ENCODE data around the gene ENO4. TPM values are rescaled to one million over a fixed set of nuclear protein-coding genes. Genes with fewer than 3 reads are reported as not detected.

ENO4 gene
- total RNA-seq, 4 donors from 2014 or later, result 0.17 to 1.1 (median 0.29) TPM; not detected in 1

- Histone ChIP-seq H3K4me3 (no peak overlapping the region), H3K4me1 (no peaks in the 10 kb centered on the region), H3K9me3 (no peaks in the 10 kb centered on the region), H3K27ac (replicated peaks in 1 of 4) (no peak overlapping the region), H3K36me3 (no peaks in the 10 kb centered on the region), H3K27me3 (no peaks in the 10 kb centered on the region)
- TF ChIP-seq POLR2A (IDR thresholded peaks at IDR 0.05; ENCODE audit: low read depth) (no peak), EP300 (IDR thresholded peaks at IDR 0.05) (no peak), POLR2AphosphoS5 (IDR thresholded peaks at IDR 0.05) (no peak)
- TF ChIP-seq, protein P1, sequence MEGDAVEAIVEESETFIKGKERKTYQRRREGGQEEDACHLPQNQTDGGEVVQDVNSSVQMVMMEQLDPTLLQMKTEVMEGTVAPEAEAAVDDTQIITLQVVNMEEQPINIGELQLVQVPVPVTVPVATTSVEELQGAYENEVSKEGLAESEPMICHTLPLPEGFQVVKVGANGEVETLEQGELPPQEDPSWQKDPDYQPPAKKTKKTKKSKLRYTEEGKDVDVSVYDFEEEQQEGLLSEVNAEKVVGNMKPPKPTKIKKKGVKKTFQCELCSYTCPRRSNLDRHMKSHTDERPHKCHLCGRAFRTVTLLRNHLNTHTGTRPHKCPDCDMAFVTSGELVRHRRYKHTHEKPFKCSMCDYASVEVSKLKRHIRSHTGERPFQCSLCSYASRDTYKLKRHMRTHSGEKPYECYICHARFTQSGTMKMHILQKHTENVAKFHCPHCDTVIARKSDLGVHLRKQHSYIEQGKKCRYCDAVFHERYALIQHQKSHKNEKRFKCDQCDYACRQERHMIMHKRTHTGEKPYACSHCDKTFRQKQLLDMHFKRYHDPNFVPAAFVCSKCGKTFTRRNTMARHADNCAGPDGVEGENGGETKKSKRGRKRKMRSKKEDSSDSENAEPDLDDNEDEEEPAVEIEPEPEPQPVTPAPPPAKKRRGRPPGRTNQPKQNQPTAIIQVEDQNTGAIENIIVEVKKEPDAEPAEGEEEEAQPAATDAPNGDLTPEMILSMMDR (IDR thresholded peaks at IDR 0.05), result no peak
- no peak for DNase-seq (ENCODE audit: extremely low spot score)
- WGBS, result 85% methylated on average over 3 of the region's 3 CpGs
- intact Hi-C loops (cut with DNase I), result no loop called here
Observed at GRCh38 chr10:116926426-116926825, 77.1 kb downstream of the ENO4 start.

GRCh38 chr10:116931806-116932205 is 82.5 kb downstream of the ENO4 start:
- TF ChIP-seq POLR2A (IDR thresholded peaks at IDR 0.05; ENCODE audit: low read depth) (no peak), EP300 (IDR thresholded peaks at IDR 0.05) (no peak), POLR2AphosphoS5 (IDR thresholded peaks at IDR 0.05) (no peak)
- TF ChIP-seq, protein P1 (IDR thresholded peaks at IDR 0.05), result no peak
- intact Hi-C loops (cut with DNase I), result no loop called here

More at GRCh38 chr10:116931806-116932205, 82.5 kb downstream of the ENO4 start:
- Histone ChIP-seq H3K4me1 (no peaks in the 10 kb centered on the region), H3K27me3 (no peaks in the 10 kb centered on the region), H3K4me3 (no peak overlapping the region), H3K9me3 (no peaks in the 10 kb centered on the region), H3K36me3 (no peaks in the 10 kb centered on the region), H3K27ac (replicated peaks in 1 of 4) (no peak overlapping the region)
- 92% methylated on average over 6 of the region's 6 CpGs for WGBS
- no peak for DNase-seq (ENCODE audit: extremely low spot score)

Other genes starting within 250 kb of the ENO4 start
- gene PNLIPRP2, start 228.5 kb upstream of the ENO4 start, total RNA-seq, result not detected
- gene HSPA12A, start 106.9 kb upstream of the ENO4 start, total RNA-seq, result 10 to 100 TPM; 16.4 to 24.5 (median 22.2) TPM
- 1 to 10 TPM; 3.5 to 8.6 (median 6.1) TPM for gene SHTN1, start 155.7 kb downstream of the ENO4 start, total RNA-seq